PC-3 (cell line): ENCODE measurements around the gene ZNF569. TPM values are rescaled to one million over a fixed set of nuclear protein-coding genes. Genes with fewer than 3 reads are reported as not detected.

ENCODE experiments used
- ATAC-seq: fragments of 200-7000 bp; cut with Tn5 transposase; 2 replicates; pipeline ENCODE4 v1.9.1; 2020; ENCODE audit warnings: mild to moderate bottlenecking, moderate library complexity
- Bru-seq: library from RNA; stranded (reverse); fragments of 400-500 nt; gene quantifications from one replicate; lab custom pipeline; 2021; lab: Mats Ljungman, UMichigan
- BruChase-seq, 2 experiments: library from RNA; stranded (reverse); fragments of 400-500 nt; gene quantifications; one replicate each; lab custom pipeline; 2021; lab: Mats Ljungman, UMichigan
- BruUV-seq: library from RNA; stranded (reverse); fragments of 400-500 nt; replicated peaks from 2 replicates; lab custom pipeline; 2021; lab: Mats Ljungman, UMichigan
- CTCF ChIA-PET: fragments of 300-600 bp; sonication (Branson Sonifier 250); formaldehyde crosslinking; loops from one replicate; lab custom pipeline; 2022; ENCODE audit warnings: antibody characterized with exemption; lab: Charles Lee
- POLR2A ChIA-PET: fragments of 300-600 bp; sonication (Branson Sonifier 250); formaldehyde crosslinking; loops from one replicate; lab custom pipeline; 2022; ENCODE audit warnings: antibody characterized with exemption; ENCODE audit not compliant: unreplicated experiment; lab: Charles Lee
- DNase-seq: peaks from one replicate; pipeline ENCODE4 v3.0.0-alpha.2; 2015
- H2AFZ ChIP-seq: fragments of 300-600 bp; sonication (generic); 2 replicates; pipeline ENCODE4 v1.6.0; 2016; ENCODE audit warnings: antibody characterized with exemption, low read length
- H3F3A ChIP-seq: fragments of 300-600 bp; sonication (generic); one replicate; pipeline ENCODE4 v1.6.0; 2017; ENCODE audit warnings: antibody characterized with exemption, low read length, control low read depth, mild to moderate bottlenecking; ENCODE audit not compliant: unreplicated experiment
- H3K27ac ChIP-seq: fragments of 300-600 bp; sonication (generic); 2 replicates; pipeline ENCODE4 v1.5.1; 2016; ENCODE audit warnings: mild to moderate bottlenecking, low read length
- H3K27me3 ChIP-seq: fragments of 300-600 bp; sonication (generic); 2 replicates; pipeline ENCODE4 v1.6.1; 2016; ENCODE audit warnings: low read length, mixed read lengths
- H3K36me3 ChIP-seq: fragments of 300-600 bp; sonication (generic); 2 replicates; pipeline ENCODE4 v1.6.1; 2016; ENCODE audit warnings: low read depth, mixed run types, low read length, mixed read lengths
- H3K4me1 ChIP-seq: fragments of 300-600 bp; sonication (generic); 2 replicates; pipeline ENCODE4 v1.5.1; 2016; ENCODE audit warnings: low read length; ENCODE audit not compliant: insufficient read depth
- H3K4me2 ChIP-seq: fragments of 300-600 bp; sonication (generic); 2 replicates; pipeline ENCODE4 v1.6.0; 2016; ENCODE audit warnings: low read length
- H3K4me3 ChIP-seq: fragments of 300-600 bp; sonication (generic); 2 replicates; pipeline ENCODE4 v1.5.1; 2016; ENCODE audit warnings: mild to moderate bottlenecking, low read length, mixed read lengths
- H3K79me2 ChIP-seq: fragments of 300-600 bp; sonication (generic); 2 replicates; pipeline ENCODE4 v1.6.1; 2017; ENCODE audit warnings: low read length, mixed read lengths
- H3K9ac ChIP-seq: fragments of 300-600 bp; sonication (generic); 2 replicates; pipeline ENCODE4 v1.6.0; 2016; ENCODE audit warnings: mild to moderate bottlenecking, low read length
- H3K9me2 ChIP-seq: fragments of 300-600 bp; sonication (generic); replicated peaks from 2 replicates; pipeline ENCODE4 v1.6.1; 2016; ENCODE audit warnings: mixed run types, low read length, mixed read lengths
- H3K9me3 ChIP-seq: fragments of 300-600 bp; sonication (generic); 2 replicates; pipeline ENCODE4 v1.6.1; 2016; ENCODE audit warnings: low read length, mixed read lengths
- H4K20me1 ChIP-seq: fragments of 300-600 bp; sonication (generic); 2 replicates; pipeline ENCODE4 v1.6.1; 2016; ENCODE audit warnings: low read length, mixed read lengths
- EZH2 ChIP-seq: fragments of 300-600 bp; sonication (generic); IDR thresholded peaks from one replicate; pipeline ENCODE4 v1.6.1; 2017; ENCODE audit warnings: antibody characterized with exemption, mild to moderate bottlenecking, low read length; ENCODE audit not compliant: unreplicated experiment
- EZH2phosphoT487 ChIP-seq: fragments of 300-600 bp; sonication (generic); IDR thresholded peaks from 2 replicates; pipeline ENCODE4 v1.6.1; 2018; ENCODE audit warnings: mild to moderate bottlenecking, antibody characterized with exemption, low read length, borderline replicate concordance
- intact Hi-C: fragments of 100-400 bp; cut with micrococcal nuclease; formaldehyde crosslinking; loops from 2 replicates; pipeline ENCODE4 v1.9.0; 2023
- long read RNA-seq: library from polyadenylated mRNA; unstranded; transcript quantifications from one replicate; pipeline ENCODE4 v2.0.0, GENCODE V29; 2021; ENCODE audit not compliant: unreplicated experiment
- total RNA-seq: library from RNA; depleted of rRNA; stranded (reverse); fragments of >200 nt; gene quantifications from 2 replicates; pipeline ENCODE4 v1.2.3, GENCODE V29; 2014; rRNA removed
- TF ChIP-seq, protein P1 (sequence below): fragments of 300-600 bp; sonication (generic); conservative IDR thresholded peaks from 2 replicates; pipeline ENCODE4 v1.5.1; 2017; ENCODE audit warnings: antibody characterized with exemption, low read depth, mild to moderate bottlenecking, low read length

Gene ZNF569
- total RNA-seq (1.5 and 2.0 TPM in 2 replicates), Bru-seq, nascent RNA (percentile 44 among the genes with signal in this experiment), BruChase-seq, experiment 1, labeled RNA remaining after a 6-hour chase (percentile 41 among the genes with signal in this experiment), BruChase-seq, experiment 2, labeled RNA remaining after a 2-hour chase (percentile 44 among the genes with signal in this experiment)
- long read RNA-seq, full-length matches to known transcripts = 6 of 9 reads
- long read RNA-seq, partial matches to known transcripts = 1 of 9 reads
- long read RNA-seq, other reads (novel, unspliced or antisense) = 2 of 9 reads

DNA sequence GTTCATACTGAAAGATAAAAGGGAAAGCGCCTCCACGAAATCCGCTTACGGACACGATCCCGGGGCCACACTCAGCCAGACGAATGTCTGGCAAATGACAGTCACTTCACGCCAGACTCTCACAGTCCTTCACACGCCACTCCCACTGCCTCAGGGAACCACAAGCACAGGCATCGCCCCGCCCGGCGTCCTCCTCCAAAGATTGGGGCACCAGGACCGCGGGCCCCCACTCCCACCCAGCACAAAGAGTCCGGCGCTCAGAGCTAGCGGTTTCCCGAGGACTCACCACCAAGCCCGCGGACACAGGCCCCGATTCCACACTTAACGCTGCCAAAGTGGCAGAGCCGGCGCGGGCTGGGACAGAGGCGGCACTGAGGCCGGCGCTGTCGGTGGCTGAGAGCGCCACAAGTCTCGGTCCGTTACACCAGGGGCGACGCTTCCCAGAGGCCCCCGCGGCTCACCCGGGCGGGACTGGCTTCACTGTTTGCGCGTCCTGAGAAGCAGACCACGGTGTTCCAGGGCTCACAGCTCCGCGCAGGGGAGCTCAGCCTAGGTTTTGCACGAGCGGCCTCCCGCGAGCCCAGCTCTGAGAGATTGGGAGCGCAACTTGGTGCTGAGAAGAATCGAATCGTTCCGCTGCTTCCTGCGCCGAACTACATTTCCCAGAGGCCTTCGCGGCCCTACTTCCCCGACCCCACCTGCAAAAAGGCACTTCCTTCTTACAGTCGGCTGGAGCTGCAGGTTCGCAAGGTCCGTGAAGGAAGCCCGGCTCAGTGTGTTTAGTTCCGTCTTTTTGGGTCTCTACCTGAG, at the start of gene ZNF569:
ZNF569 (minus strand) TSS at position 647 of the 810 bp plus-strand sequence. CDS start 22,523 bp downstream, outside the sequence.
- BruUV-seq = no TSS peak
- no peaks in the 10 kb centered on the region for H3K9me2 ChIP-seq
- H3K4me2 ChIP-seq = peak within 1 kb of the TSS; percentile 76
- no peaks in the 10 kb centered on the region for H4K20me1 ChIP-seq
- TF ChIP-seq, protein P1, sequence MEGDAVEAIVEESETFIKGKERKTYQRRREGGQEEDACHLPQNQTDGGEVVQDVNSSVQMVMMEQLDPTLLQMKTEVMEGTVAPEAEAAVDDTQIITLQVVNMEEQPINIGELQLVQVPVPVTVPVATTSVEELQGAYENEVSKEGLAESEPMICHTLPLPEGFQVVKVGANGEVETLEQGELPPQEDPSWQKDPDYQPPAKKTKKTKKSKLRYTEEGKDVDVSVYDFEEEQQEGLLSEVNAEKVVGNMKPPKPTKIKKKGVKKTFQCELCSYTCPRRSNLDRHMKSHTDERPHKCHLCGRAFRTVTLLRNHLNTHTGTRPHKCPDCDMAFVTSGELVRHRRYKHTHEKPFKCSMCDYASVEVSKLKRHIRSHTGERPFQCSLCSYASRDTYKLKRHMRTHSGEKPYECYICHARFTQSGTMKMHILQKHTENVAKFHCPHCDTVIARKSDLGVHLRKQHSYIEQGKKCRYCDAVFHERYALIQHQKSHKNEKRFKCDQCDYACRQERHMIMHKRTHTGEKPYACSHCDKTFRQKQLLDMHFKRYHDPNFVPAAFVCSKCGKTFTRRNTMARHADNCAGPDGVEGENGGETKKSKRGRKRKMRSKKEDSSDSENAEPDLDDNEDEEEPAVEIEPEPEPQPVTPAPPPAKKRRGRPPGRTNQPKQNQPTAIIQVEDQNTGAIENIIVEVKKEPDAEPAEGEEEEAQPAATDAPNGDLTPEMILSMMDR = no peak
- TF ChIP-seq EZH2 (no peak), EZH2phosphoT487 (no peak)
- ATAC-seq = peak; percentile 90
- H3K9ac ChIP-seq = peak within 1 kb of the TSS; percentile 49
- ChIA-PET POLR2A (interaction anchor here (0.6 kb wide), 1 partner anchor 127 kb away, joined by 3 read pairs; the partner anchor contains the start of genes ZNF540 and ZNF571), CTCF (no interaction called here)
- H3K4me1 ChIP-seq = no peaks in the 10 kb centered on the region
- no peaks in the 10 kb centered on the region for H3F3A ChIP-seq
- H3K36me3 ChIP-seq = peaks cover 18% of the 10 kb centered on the region; the same call in 1 of the 2 replicates
- peak within 1 kb of the TSS; percentile 89 for H2AFZ ChIP-seq
- intact Hi-C loops = no loop called here
- H3K4me3 ChIP-seq = peak within 1 kb of the TSS; percentile 77
- H3K27me3 ChIP-seq = no peaks in the 10 kb centered on the region
- peak; percentile 67 for DNase-seq
- 0 out of 2 replicates have a peak, but pooled peaks cover 11% of the 10 kb centered on the region for H3K9me3 ChIP-seq
- no peaks in the 10 kb centered on the region for H3K79me2 ChIP-seq
- H3K27ac ChIP-seq = no peak within 1 kb of the TSS

DNA sequence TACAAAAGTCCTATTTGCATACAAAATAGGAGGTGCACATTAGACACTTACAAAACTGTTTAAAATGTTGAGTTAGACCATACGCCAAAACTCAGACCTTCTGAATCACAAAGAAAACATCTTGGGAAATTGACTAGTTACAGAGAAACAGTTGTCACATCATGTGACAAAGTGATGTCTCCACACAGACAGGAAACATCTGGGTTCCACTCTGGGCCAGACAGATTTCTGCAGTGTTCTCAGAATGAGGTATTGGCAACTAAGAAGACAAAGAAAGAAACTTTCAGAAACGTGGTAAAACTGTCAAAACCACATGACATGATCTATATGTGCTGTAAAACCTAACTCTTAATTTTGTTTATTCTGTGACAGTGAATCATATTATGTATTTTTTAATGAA, 46.2 kb upstream of the ZNF569 start:
- Histone ChIP-seq H3K27ac (no peak overlapping the region), H3K4me1 (no peaks in the 10 kb centered on the region), H3K9me2 (no peaks in the 10 kb centered on the region), H3K9ac (no peak overlapping the region), H4K20me1 (no peaks in the 10 kb centered on the region), H3K27me3 (no peaks in the 10 kb centered on the region), H3K9me3 (peaks cover 6% of the 10 kb centered on the region; the same call in 1 of the 2 replicates), H3K4me2 (no peak overlapping the region), H3K79me2 (no peaks in the 10 kb centered on the region), H3F3A (no peaks in the 10 kb centered on the region), H2AFZ (no peak overlapping the region), H3K4me3 (no peak overlapping the region), H3K36me3 (no peaks in the 10 kb centered on the region)
- ATAC-seq = no peak
- ChIA-PET CTCF (no interaction called here), POLR2A (no interaction called here)
- intact Hi-C loops = no loop called here
- BruUV-seq = no TSS peak
- TF ChIP-seq, protein P1 = no peak
- no peak for TF ChIP-seq EZH2phosphoT487
- TF ChIP-seq EZH2 = no peak
- DNase-seq = no peak
